Measurements from ENCODE around the gene PIK3R1. TPM values are rescaled to one million over a fixed set of nuclear protein-coding genes. Genes with fewer than 3 reads are reported as not detected.

The PIK3R1 gene
- total RNA-seq, 1 experiment from 2014 or later: 1.7 TPM

- Histone ChIP-seq H3F3A (ENCODE audit: low read length, unreplicated experiment) (no peaks in the 10 kb centered on the region), H2AFZ (ENCODE audit: low read length) (no peak overlapping the region), H3K9me3 (ENCODE audit: low read length) (no peaks in the 10 kb centered on the region), H3K4me3 (ENCODE audit: low read length) (no peak overlapping the region), H3K9ac (ENCODE audit: low read length) (no peak overlapping the region), H3K36me3 (ENCODE audit: low read depth, low read length) (no peaks in the 10 kb centered on the region), H3K79me2 (ENCODE audit: low read length) (no peaks in the 10 kb centered on the region), H3K27ac (ENCODE audit: low read length) (no peak overlapping the region), H3K27me3 (ENCODE audit: low read length) (no peaks in the 10 kb centered on the region), H3K4me1 (ENCODE audit: insufficient read depth, low read length) (peaks cover 14% of the 10 kb centered on the region; the same call in 1 of the 2 replicates), H3K4me2 (ENCODE audit: low read length) (no peak overlapping the region), H4K20me1 (ENCODE audit: low read length) (no peaks in the 10 kb centered on the region), H3K9me2 (replicated peaks; ENCODE audit: low read length) (no peaks in the 10 kb centered on the region)
- ChIA-PET POLR2A (ENCODE audit: unreplicated experiment) (interaction anchor here (0.5 kb wide), 2 partner anchors 128 to 1313 kb away, joined by 3 to 7 read pairs; partner anchors contain the start of gene PIK3R1), CTCF (no interaction called here)
- peak; percentile 78 for ATAC-seq
- BruUV-seq (replicated peaks): no TSS peak
- TF ChIP-seq EZH2phosphoT487 (IDR thresholded peaks at IDR 0.05; ENCODE audit: borderline replicate concordance, low read length) (no peak), CTCF (conservative IDR thresholded peaks at IDR 0.05; ENCODE audit: low read depth, low read length) (no peak), EZH2 (IDR thresholded peaks at IDR 0.05; ENCODE audit: low read length, unreplicated experiment) (no peak)
- intact Hi-C loops (cut with micrococcal nuclease): no loop called here
- DNase-seq: peak; percentile 56
Measured at GRCh38 chr5:68343421-68343826, 127.9 kb downstream of the PIK3R1 start.

- peak; percentile 38; the same call in 1 of the 2 replicates for ATAC-seq
Measured at GRCh38 chr5:68344447-68345111, 129.0 kb downstream of the PIK3R1 start.

GRCh38 chr5:68345171-68345570 is 129.6 kb downstream of the PIK3R1 start:
- Histone ChIP-seq H2AFZ (ENCODE audit: low read length) (no peak overlapping the region), H3K4me1 (ENCODE audit: insufficient read depth, low read length) (peaks cover 14% of the 10 kb centered on the region; the same call in 1 of the 2 replicates), H3K36me3 (ENCODE audit: low read depth, low read length) (no peaks in the 10 kb centered on the region), H3K4me3 (ENCODE audit: low read length) (no peak overlapping the region), H3K27me3 (ENCODE audit: low read length) (no peaks in the 10 kb centered on the region), H3K79me2 (ENCODE audit: low read length) (no peaks in the 10 kb centered on the region), H3K4me2 (ENCODE audit: low read length) (no peak overlapping the region), H3K9me2 (replicated peaks; ENCODE audit: low read length) (no peaks in the 10 kb centered on the region), H3F3A (ENCODE audit: low read length, unreplicated experiment) (no peaks in the 10 kb centered on the region), H3K27ac (ENCODE audit: low read length) (no peak overlapping the region), H3K9me3 (ENCODE audit: low read length) (no peaks in the 10 kb centered on the region), H4K20me1 (ENCODE audit: low read length) (no peaks in the 10 kb centered on the region), H3K9ac (ENCODE audit: low read length) (no peak overlapping the region)
- BruUV-seq (replicated peaks): no TSS peak
- POLR2A ChIA-PET (ENCODE audit: unreplicated experiment): no interaction called here
- CTCF ChIA-PET: no interaction called here
- ATAC-seq: no peak
- DNase-seq: no peak
- TF ChIP-seq EZH2 (IDR thresholded peaks at IDR 0.05; ENCODE audit: low read length, unreplicated experiment) (no peak), EZH2phosphoT487 (IDR thresholded peaks at IDR 0.05; ENCODE audit: borderline replicate concordance, low read length) (no peak), CTCF (conservative IDR thresholded peaks at IDR 0.05; ENCODE audit: low read depth, low read length) (no peak)
- intact Hi-C loops (cut with micrococcal nuclease): no loop called here

More at GRCh38 chr5:68344447-68345111, 129.0 kb downstream of the PIK3R1 start:
- intact Hi-C loops (cut with micrococcal nuclease): no loop called here
- Histone ChIP-seq H3K9me3 (ENCODE audit: low read length) (no peaks in the 10 kb centered on the region), H3F3A (ENCODE audit: low read length, unreplicated experiment) (no peaks in the 10 kb centered on the region), H3K27ac (ENCODE audit: low read length) (no peak overlapping the region), H3K36me3 (ENCODE audit: low read depth, low read length) (no peaks in the 10 kb centered on the region), H4K20me1 (ENCODE audit: low read length) (no peaks in the 10 kb centered on the region), H3K4me2 (ENCODE audit: low read length) (no peak overlapping the region), H3K27me3 (ENCODE audit: low read length) (no peaks in the 10 kb centered on the region), H3K9ac (ENCODE audit: low read length) (no peak overlapping the region), H3K4me3 (ENCODE audit: low read length) (no peak overlapping the region), H3K79me2 (ENCODE audit: low read length) (no peaks in the 10 kb centered on the region), H3K9me2 (replicated peaks; ENCODE audit: low read length) (no peaks in the 10 kb centered on the region), H2AFZ (ENCODE audit: low read length) (no peak overlapping the region), H3K4me1 (ENCODE audit: insufficient read depth, low read length) (peaks cover 14% of the 10 kb centered on the region; the same call in 1 of the 2 replicates)
- POLR2A ChIA-PET (ENCODE audit: unreplicated experiment): no interaction called here
- TF ChIP-seq EZH2phosphoT487 (IDR thresholded peaks at IDR 0.05; ENCODE audit: borderline replicate concordance, low read length): no peak
- no TSS peak for BruUV-seq (replicated peaks)
- DNase-seq: peak; percentile 52
- CTCF ChIA-PET: no interaction called here

Data from PC-3 (cell line).